ENCODE results near the gene PLCB1. TPM values are rescaled to one million over a fixed set of nuclear protein-coding genes. Genes with fewer than 3 reads are reported as not detected.

PLCB1 gene
- total and polyA plus RNA-seq, 10 of the 15 experiments (the other 5 are each of a cell fraction or from before 2014, with no cell fraction given) = 0.05 to 5.3 (median 0.17) TPM; not detected in 1

GRCh38 chr20:8335495-8336195 lies 203.6 kb downstream of the PLCB1 start:
- Histone ChIP-seq H4K20me1 (ENCODE audit: control insufficient read depth, insufficient read depth) (no peaks in the 10 kb centered on the region), H3K4me1 (ENCODE audit: control insufficient read depth, insufficient read depth, low read length) (no peaks in the 10 kb centered on the region), H3K79me2 (ENCODE audit: control insufficient read depth, insufficient read depth, low read length) (no peaks in the 10 kb centered on the region), H2AFZ (ENCODE audit: control insufficient read depth, low read depth, low read length) (no peak overlapping the region), H3K4me2 (ENCODE audit: control insufficient read depth, insufficient read depth) (no peak overlapping the region), H3K9me3 (replicated peaks; ENCODE audit: control insufficient read depth, insufficient read depth, low read length) (no peaks in the 10 kb centered on the region), H3K9ac (ENCODE audit: control insufficient read depth, insufficient read depth, low read length) (no peak overlapping the region), H3K27me3 (replicated peaks in 1 of 2; ENCODE audit: control insufficient read depth in 2 of 2, insufficient read depth in 2 of 2, low read length in 1 of 2) (no peaks in the 10 kb centered on the region), H3K36me3 (ENCODE audit: control insufficient read depth in 2 of 2, insufficient read depth in 2 of 2, low read length in 1 of 2) (no peaks in the 10 kb centered on the region), H3K27ac (ENCODE audit: control insufficient read depth, insufficient read depth) (no peak overlapping the region), H3K4me3 (no peak overlapping the region)
- no peak for TF ChIP-seq BRCA1 (IDR thresholded peaks at IDR 0.05; ENCODE audit: low read depth, low read length)
- no peak for TF ChIP-seq NKRF (conservative IDR thresholded peaks at IDR 0.05)
- TF ChIP-seq SIN3A (IDR thresholded peaks at IDR 0.05; ENCODE audit: low read depth, low read length) = no peak
- no peak for TF ChIP-seq NR2C2 (IDR thresholded peaks at IDR 0.05; ENCODE audit: borderline replicate concordance, control insufficient read depth, insufficient read length, low read depth)
- TF ChIP-seq FOS (IDR thresholded peaks at IDR 0.05; ENCODE audit: borderline replicate concordance, extremely low read depth, insufficient read length) = no peak
- no peak for TF ChIP-seq NR2F1 (conservative IDR thresholded peaks at IDR 0.05)
- no peak for TF ChIP-seq PAX5 (IDR thresholded peaks at IDR 0.05; ENCODE audit: borderline replicate concordance, low read depth, low read length)
- TF ChIP-seq NFIC (IDR thresholded peaks at IDR 0.05; ENCODE audit: low read depth, low read length) = no peak
- TF ChIP-seq E4F1 (IDR thresholded peaks at IDR 0.05; ENCODE audit: borderline replicate concordance, partially characterized antibody) = no peak
- no peak for TF ChIP-seq ZNF207 (IDR thresholded peaks at IDR 0.05; ENCODE audit: borderline replicate concordance)
- TF ChIP-seq NRF1 (conservative IDR thresholded peaks at IDR 0.05; ENCODE audit: low read depth, low read length) = no peak
- no peak for TF ChIP-seq ZSCAN29 (IDR thresholded peaks at IDR 0.05)
- no peak for TF ChIP-seq POU2F2 (IDR thresholded peaks at IDR 0.05; ENCODE audit: borderline replicate concordance, low read depth, low read length)
- no peak for TF ChIP-seq RB1 (IDR thresholded peaks at IDR 0.05; ENCODE audit: borderline replicate concordance)
- no peak for TF ChIP-seq SPI1 (IDR thresholded peaks at IDR 0.05; ENCODE audit: borderline replicate concordance, insufficient read depth, low read depth, low read length)
- no peak for TF ChIP-seq WRNIP1 (IDR thresholded peaks at IDR 0.05; ENCODE audit: borderline replicate concordance, low read depth, low read length)
- CTCF ChIA-PET = interaction anchor here (1.0 kb wide), 1 partner anchor 53 kb away, joined by 4 read pairs; no protein-coding TSS in a partner anchor
- SMC1A ChIA-PET (ENCODE audit: uncharacterized antibody, unreplicated experiment) = interaction anchor here (1.0 kb wide), 1 partner anchor 10 kb away, joined by 5 read pairs; no protein-coding TSS in a partner anchor
- ATAC-seq = no peak
- no TSS peak for BruUV-seq (replicated peaks)
- POLR2A ChIA-PET = no interaction called here
- in situ Hi-C loops (cut with MboI) (no loop called here), intact Hi-C loops (cut with micrococcal nuclease; ENCODE audit: unreplicated experiment) (no loop called here)
- 43% methylated on average over 7 of the region's 7 CpGs for WGBS (ENCODE audit: insufficient coverage, insufficient replicate concordance, low lambda C conversion rate, missing lambda C conversion rate)
- FAIRE-seq = no peak
- DNase-seq (ENCODE audit: low read depth, low spot score) = no peak
- RAD21 ChIA-PET (ENCODE audit: unreplicated experiment) = no interaction called here
